ENCODE measurements around the gene PRUNE2.
"Not testable (repeated sequence)": the region's sequence is repeated elsewhere in the genome, so short reads cannot be mapped to it uniquely, and the experiment has no call there.

Gene PRUNE2

DNA sequence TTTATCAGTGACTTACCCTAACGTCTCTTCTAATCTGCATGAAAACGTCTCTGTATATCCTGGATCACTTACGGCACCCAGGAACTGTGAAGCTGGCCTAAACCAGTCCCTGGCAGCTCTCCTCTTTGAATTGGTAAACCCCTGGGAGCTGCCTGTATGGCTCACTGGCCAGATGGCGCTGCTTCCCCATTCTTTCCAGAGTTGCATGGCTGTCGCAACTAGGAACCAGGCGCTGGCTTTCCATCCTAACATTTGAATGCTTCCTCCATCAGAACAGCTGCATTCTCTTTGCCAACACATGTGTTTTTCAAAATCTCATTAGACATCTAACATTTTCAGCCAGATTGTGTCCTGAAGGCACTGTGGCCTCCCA is 149.7 kb downstream of the PRUNE2 start:
- Histone ChIP-seq H3K9me3 (ENCODE audit: control insufficient read depth, insufficient read depth, low read length) (no peaks in the 10 kb centered on the region), H3K27ac (ENCODE audit: low read depth, low read length) (no peak overlapping the region), H3K27me3 (ENCODE audit: control insufficient read depth, low read length) (peaks cover 23% of the 10 kb centered on the region), H3K4me2 (ENCODE audit: low read length) (no peak overlapping the region), H3K9me2 (replicated peaks; ENCODE audit: control insufficient read depth, low read length) (no peaks in the 10 kb centered on the region), H3F3A (ENCODE audit: control insufficient read depth, insufficient read depth) (no peaks in the 10 kb centered on the region), H4K20me1 (ENCODE audit: control insufficient read depth, insufficient read depth, low read depth, low read length) (no peaks in the 10 kb centered on the region), H3K4me3 (ENCODE audit: low read length) (no peak overlapping the region), H3K4me1 (ENCODE audit: control insufficient read depth, low read length) (peaks cover 13% of the 10 kb centered on the region), H3K79me2 (ENCODE audit: control insufficient read depth, low read length) (no peaks in the 10 kb centered on the region), H3K36me3 (ENCODE audit: control insufficient read depth, low read length) (no peaks in the 10 kb centered on the region)
- TF ChIP-seq, protein P1, sequence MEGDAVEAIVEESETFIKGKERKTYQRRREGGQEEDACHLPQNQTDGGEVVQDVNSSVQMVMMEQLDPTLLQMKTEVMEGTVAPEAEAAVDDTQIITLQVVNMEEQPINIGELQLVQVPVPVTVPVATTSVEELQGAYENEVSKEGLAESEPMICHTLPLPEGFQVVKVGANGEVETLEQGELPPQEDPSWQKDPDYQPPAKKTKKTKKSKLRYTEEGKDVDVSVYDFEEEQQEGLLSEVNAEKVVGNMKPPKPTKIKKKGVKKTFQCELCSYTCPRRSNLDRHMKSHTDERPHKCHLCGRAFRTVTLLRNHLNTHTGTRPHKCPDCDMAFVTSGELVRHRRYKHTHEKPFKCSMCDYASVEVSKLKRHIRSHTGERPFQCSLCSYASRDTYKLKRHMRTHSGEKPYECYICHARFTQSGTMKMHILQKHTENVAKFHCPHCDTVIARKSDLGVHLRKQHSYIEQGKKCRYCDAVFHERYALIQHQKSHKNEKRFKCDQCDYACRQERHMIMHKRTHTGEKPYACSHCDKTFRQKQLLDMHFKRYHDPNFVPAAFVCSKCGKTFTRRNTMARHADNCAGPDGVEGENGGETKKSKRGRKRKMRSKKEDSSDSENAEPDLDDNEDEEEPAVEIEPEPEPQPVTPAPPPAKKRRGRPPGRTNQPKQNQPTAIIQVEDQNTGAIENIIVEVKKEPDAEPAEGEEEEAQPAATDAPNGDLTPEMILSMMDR (IDR thresholded peaks at IDR 0.05; ENCODE audit: low read depth, low read length, poor library complexity, severe bottlenecking), result no peak

DNA sequence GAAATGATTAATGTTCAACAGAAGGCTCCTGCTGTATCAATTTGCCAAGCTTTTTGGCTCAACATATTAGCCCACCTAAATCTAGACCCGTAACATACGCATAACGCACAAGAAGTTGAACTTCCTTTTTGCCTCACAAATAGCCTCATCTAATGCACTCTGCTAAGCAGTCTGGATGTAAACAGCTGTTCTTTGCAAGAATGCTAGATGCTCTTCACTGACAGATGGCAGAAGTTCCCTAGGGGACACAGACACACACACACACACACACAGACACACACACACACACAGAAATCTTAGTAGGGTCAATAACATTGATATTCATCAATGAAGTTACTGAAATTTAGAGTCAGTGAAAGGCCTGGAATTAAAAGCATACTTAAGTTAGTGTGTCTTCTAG is 154.9 kb downstream of the PRUNE2 start:
- H3K27me3 ChIP-seq (ENCODE audit: control insufficient read depth, low read length), result peaks cover 4% of the 10 kb centered on the region
- H3K4me1 ChIP-seq (ENCODE audit: control insufficient read depth, low read length), result peaks cover 7% of the 10 kb centered on the region
- no peaks in the 10 kb centered on the region for H4K20me1 ChIP-seq (ENCODE audit: control insufficient read depth, insufficient read depth, low read depth, low read length)
- H3K36me3 ChIP-seq (ENCODE audit: control insufficient read depth, low read length), result no peaks in the 10 kb centered on the region
- no peak overlapping the region for H3K4me3 ChIP-seq (ENCODE audit: low read length)
- no peak overlapping the region for H3K4me2 ChIP-seq (ENCODE audit: low read length)
- no peaks in the 10 kb centered on the region for H3K9me3 ChIP-seq (ENCODE audit: control insufficient read depth, insufficient read depth, low read length)
- H3K9me2 ChIP-seq (replicated peaks; ENCODE audit: control insufficient read depth, low read length), result no peaks in the 10 kb centered on the region
- H3K27ac ChIP-seq (ENCODE audit: low read depth, low read length), result no peak overlapping the region
- no peaks in the 10 kb centered on the region for H3K79me2 ChIP-seq (ENCODE audit: control insufficient read depth, low read length)
- TF ChIP-seq, protein P1 (IDR thresholded peaks at IDR 0.05; ENCODE audit: low read depth, low read length, poor library complexity, severe bottlenecking), result no peak
- TF ChIP-seq EZH2phosphoT487 (IDR thresholded peaks at IDR 0.05; ENCODE audit: borderline replicate concordance, low read length), result no peak
- H3F3A ChIP-seq (ENCODE audit: control insufficient read depth, insufficient read depth), result no peaks in the 10 kb centered on the region

DNA sequence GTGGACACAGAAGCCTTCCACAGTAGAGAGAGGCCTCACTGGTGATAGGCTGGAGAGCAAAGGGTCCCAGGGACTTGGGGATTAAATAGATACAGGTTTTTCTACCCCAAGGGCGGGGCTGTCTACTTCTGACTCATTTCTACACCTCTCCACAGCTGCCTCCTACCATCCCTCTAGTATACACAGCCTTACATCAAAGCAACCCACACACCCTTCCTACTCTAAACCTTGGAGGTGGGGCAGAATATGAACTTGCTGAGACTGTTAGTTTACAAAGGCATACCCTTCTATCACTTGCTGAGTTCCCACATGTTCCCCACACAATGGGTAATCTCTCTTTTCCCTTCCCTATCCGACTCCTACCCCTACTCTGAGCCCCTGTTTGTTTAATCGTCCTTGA is 161.6 kb downstream of the PRUNE2 start:
- Histone ChIP-seq H3K9me2 (replicated peaks; ENCODE audit: control insufficient read depth, low read length) (no peaks in the 10 kb centered on the region), H3K79me2 (ENCODE audit: control insufficient read depth, low read length) (no peaks in the 10 kb centered on the region), H4K20me1 (ENCODE audit: control insufficient read depth, insufficient read depth, low read depth, low read length) (no peaks in the 10 kb centered on the region), H3K9me3 (ENCODE audit: control insufficient read depth, insufficient read depth, low read length) (no peaks in the 10 kb centered on the region), H3K4me2 (ENCODE audit: low read length) (no peak overlapping the region), H3K27ac (ENCODE audit: low read depth, low read length) (no peak overlapping the region), H3K36me3 (ENCODE audit: control insufficient read depth, low read length) (no peaks in the 10 kb centered on the region), H3K4me1 (ENCODE audit: control insufficient read depth, low read length) (no peaks in the 10 kb centered on the region), H3K4me3 (ENCODE audit: low read length) (no peak overlapping the region), H3F3A (ENCODE audit: control insufficient read depth, insufficient read depth) (no peaks in the 10 kb centered on the region), H3K27me3 (ENCODE audit: control insufficient read depth, low read length) (no peaks in the 10 kb centered on the region; the same call in none of the 2 replicates)
- TF ChIP-seq EZH2phosphoT487 (IDR thresholded peaks at IDR 0.05; ENCODE audit: borderline replicate concordance, low read length), result no peak
- TF ChIP-seq, protein P1 (IDR thresholded peaks at IDR 0.05; ENCODE audit: low read depth, low read length, poor library complexity, severe bottlenecking), result no peak

DNA sequence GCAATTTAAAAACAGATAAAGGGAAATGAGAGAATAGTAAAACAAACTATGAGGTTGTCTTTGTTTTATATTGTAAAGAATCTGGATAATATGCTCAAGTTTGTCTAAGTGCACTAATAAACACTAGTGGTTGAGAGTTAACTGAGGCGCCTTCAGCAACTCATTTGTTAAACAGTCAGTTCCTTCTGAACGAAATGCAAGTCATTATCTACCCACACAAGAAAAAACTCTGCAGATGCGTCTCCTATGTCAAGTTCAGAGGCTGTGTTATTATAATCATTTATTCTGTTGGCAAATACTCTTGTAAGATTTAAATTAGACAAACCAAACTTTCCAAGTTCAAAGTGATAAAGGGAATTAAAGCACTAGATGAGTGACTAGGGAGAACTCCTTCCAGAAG is 162.0 kb downstream of the PRUNE2 start:
- Histone ChIP-seq H3K4me1 (ENCODE audit: control insufficient read depth, low read length) (no peaks in the 10 kb centered on the region), H3K79me2 (ENCODE audit: control insufficient read depth, low read length) (no peaks in the 10 kb centered on the region), H3K27ac (ENCODE audit: low read depth, low read length) (no peak overlapping the region), H3K4me2 (ENCODE audit: low read length) (no peak overlapping the region), H3K4me3 (ENCODE audit: low read length) (no peak overlapping the region), H3K27me3 (ENCODE audit: control insufficient read depth, low read length) (no peaks in the 10 kb centered on the region; the same call in none of the 2 replicates), H3K9me2 (replicated peaks; ENCODE audit: control insufficient read depth, low read length) (no peaks in the 10 kb centered on the region), H4K20me1 (ENCODE audit: control insufficient read depth, insufficient read depth, low read depth, low read length) (no peaks in the 10 kb centered on the region), H3F3A (ENCODE audit: control insufficient read depth, insufficient read depth) (no peaks in the 10 kb centered on the region), H3K9me3 (ENCODE audit: control insufficient read depth, insufficient read depth, low read length) (no peaks in the 10 kb centered on the region), H3K36me3 (ENCODE audit: control insufficient read depth, low read length) (no peaks in the 10 kb centered on the region)
- no peak for TF ChIP-seq EZH2phosphoT487 (IDR thresholded peaks at IDR 0.05; ENCODE audit: borderline replicate concordance, low read length)
- TF ChIP-seq, protein P1 (IDR thresholded peaks at IDR 0.05; ENCODE audit: low read depth, low read length, poor library complexity, severe bottlenecking), result no peak

DNA sequence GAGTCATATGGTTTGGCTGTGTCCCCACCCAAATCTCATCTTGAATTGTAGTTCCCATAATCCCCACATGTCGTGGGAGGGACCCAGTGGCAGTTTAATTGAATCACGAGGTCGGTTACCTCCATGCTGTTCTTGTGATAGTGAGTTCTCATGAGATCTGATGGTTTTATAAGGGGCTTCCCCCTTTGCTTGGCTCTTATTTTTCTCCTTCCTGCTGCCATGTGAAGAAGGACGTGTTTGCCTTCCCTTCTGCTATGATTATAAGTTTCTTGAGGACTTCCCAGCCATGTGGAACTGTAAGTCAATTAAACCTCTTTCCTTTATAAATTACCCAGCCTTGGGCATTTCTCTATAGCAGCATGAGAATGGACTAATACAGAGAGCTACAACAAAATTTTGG is 163.0 kb downstream of the PRUNE2 start:
- not testable (repeated sequence) for H3F3A ChIP-seq (ENCODE audit: control insufficient read depth, insufficient read depth); H3K27me3 ChIP-seq (ENCODE audit: control insufficient read depth, low read length)

More for the DNA sequence above, 163.0 kb downstream of the PRUNE2 start:
- H3K9me2 ChIP-seq (replicated peaks; ENCODE audit: control insufficient read depth, low read length); H3K4me2 ChIP-seq (ENCODE audit: low read length); H3K9me3 ChIP-seq (ENCODE audit: control insufficient read depth, insufficient read depth, low read length); H3K27ac ChIP-seq (ENCODE audit: low read depth, low read length); H3K4me1 ChIP-seq (ENCODE audit: control insufficient read depth, low read length); H3K79me2 ChIP-seq (ENCODE audit: control insufficient read depth, low read length); H4K20me1 ChIP-seq (ENCODE audit: control insufficient read depth, insufficient read depth, low read depth, low read length); H3K36me3 ChIP-seq (ENCODE audit: control insufficient read depth, low read length); H3K4me3 ChIP-seq (ENCODE audit: low read length): not testable (repeated sequence)
